GM23248 (cell line): ENCODE data around the gene KIF3A.

Source experiments
- EZH2 ChIP-seq: fragments of 200-600 bp; sonication (generic); IDR thresholded peaks from 2 replicates; pipeline ENCODE4 v1.6.1; 2018; ENCODE audit warnings: antibody characterized with exemption, mild to moderate bottlenecking; ENCODE audit not compliant: insufficient read depth, poor library complexity, severe bottlenecking
- EZH2phosphoT487 ChIP-seq: fragments of 200-600 bp; sonication (generic); IDR thresholded peaks from 2 replicates; pipeline ENCODE4 v1.6.1; 2018; ENCODE audit warnings: antibody characterized with exemption, moderate library complexity, mild to moderate bottlenecking, low read depth; ENCODE audit not compliant: insufficient read depth

DNA sequence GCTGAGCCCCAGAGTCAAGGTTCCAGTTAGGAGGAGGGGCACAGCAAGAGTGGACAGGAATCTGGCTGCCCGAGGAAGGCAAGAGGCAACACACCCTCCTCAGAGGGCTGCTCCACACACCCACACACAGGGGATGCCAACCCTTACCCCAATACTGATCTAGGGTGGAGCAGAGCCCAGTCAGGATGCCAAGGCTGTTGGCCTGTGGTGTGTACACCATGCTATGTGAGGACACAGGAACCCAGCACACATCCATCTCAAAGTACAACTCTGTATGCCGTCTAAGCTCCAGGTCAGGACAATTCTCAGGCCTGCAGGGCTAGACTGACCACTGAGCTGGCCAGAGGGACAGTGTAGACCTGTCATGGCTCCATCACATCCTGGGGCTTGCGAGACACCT lies 37.1 kb upstream of the KIF3A start:
- TF ChIP-seq EZH2 (no peak), EZH2phosphoT487 (no peak)
